GM21576 (cell line): ENCODE measurements around the gene PLA2R1.

Source experiments
- ATAC-seq: cut with Tn5 transposase; IDR thresholded peaks from one replicate; pipeline ENCODE4 v1.9.1; 2021; ENCODE audit warnings: mild to moderate bottlenecking, moderate library complexity; ENCODE audit not compliant: unreplicated experiment

Gene PLA2R1

DNA sequence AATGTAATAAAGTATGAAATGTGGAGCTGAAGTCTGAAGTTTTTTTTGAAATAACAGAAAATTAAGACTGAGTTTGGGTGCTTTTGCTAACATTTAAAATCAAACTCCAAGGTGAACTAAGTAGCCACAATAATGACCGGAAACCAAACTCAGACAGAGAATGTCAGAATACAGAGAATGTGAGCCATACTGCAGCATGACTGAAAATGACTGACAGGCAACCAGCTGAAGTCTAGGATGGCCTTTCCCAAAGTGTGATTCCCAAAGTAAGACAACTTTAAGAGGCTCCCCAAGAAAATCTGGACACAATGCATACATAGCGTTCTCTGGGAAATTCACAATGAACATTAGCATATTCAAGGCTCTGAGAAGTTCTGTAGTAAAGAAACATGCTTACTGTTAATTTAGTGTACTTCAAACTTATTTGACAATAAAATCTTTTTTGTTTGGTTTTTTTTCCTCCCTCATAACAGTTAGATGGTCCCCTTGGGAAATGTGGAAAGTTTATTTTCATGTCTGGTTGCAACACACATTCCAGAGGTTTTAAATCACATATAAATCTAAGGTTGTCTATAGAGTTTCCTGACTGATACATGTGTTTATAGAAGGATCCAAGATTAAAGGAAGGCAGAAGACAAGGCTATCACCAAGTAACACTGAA lies 28.6 kb downstream of the PLA2R1 start:
- ATAC-seq = no peak

DNA sequence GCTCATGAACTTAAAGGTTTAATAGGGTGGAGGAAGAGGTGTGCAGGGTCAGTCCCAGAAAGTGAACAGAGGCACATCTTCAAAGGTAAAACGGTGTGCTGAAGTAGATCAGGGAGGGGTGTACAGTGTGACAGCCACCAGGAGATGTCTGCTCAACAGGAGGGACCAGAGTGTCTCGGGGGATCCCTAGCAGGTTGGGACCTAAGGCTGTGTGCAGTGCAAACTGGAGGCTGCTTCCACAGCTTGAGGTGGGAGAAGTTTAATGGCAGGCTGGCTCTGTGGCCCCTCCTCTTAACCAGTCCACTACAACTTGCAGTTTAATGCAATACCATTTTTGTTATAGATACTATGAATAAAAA lies 33.2 kb downstream of the PLA2R1 start:
- no peak for ATAC-seq

DNA sequence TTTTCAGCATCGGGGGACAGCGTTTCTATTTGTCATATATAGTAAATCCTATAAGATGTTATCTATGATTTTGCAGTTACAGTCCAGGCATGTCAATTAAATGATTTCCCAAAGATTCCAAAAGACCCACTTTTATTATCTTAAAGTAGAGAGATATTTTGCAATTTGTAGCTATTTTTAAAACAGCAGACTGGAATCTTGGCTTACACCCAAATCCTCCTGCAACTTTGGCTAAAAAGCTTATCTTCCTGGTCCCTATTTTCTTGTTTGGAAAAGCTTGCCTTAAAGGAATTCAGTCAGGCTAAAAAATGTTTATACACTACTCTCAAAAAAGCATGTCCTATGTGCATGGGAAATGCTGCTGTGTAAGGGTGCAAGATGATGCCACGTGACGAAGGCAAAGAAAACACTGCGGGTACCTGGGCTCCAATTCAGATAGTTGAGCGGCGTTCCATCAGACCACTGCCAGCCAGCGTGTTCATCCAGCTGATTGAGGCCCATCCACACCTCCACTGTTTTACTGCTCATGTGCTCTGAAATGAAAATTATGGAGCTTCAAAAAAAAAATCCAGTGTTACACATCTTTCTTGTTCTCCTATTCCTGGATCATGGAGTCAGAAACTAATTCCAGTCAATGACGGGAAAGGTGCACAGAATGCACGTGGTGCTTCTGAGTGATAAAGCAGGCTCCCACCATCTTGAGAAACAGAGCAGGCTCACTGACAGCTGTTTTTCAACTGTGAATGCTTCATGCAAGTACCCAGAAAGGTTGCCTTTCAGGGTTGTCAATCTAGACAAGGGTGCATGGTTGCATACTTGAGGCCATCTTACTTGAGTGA lies 33.8 kb downstream of the PLA2R1 start:
- no peak for ATAC-seq

DNA sequence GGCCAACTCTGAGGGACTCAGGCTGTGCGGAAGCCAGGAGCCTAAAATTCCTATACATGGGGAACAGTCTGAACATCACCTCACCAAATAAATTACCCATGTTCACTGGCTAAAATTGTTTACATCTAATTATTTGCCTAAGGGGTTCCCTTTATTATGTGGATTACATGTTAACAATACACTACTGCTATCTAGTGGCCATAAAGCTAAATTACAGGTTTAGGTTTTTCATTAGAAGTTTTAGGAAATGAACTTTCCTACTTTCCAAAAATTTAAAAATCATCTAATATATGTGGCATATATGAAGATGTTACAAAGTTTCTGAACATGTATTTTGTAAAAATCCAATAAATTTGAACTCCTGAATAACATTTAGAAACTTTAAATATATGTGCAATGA lies 40.3 kb downstream of the PLA2R1 start:
- ATAC-seq = no peak

DNA sequence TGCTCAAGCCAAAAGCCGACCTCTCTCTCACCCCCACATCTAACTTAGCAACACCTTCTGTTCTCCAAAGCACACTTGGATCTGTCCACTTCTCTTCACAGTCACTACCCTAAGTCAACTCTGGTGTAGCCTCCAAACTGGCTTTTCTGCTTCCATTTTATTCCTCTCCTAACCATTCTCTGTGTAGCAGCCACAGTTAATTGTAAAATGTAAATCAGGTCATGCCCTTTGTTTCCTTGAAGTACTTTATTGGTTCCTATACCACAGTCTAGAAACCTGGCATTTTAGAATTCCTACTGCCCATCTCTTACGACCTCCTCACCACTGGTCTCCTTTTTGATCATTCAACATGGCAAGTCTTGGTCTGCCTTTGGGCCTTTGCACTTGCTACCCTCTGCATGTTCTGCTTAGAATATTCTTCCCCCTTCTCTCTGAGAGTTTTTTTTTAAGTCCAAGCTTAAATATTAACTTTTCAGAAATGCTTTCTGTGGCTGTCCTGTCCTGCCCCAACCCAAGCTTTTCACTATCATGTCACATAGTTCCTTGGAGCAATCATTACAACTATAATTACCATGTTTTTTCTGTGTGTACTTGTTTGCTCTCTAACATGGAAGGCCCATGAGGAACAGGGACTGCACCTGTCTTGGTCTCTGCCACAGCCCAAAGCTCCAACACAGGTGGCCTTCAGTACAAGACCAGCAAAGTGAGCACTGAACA lies 42.9 kb downstream of the PLA2R1 start:
- ATAC-seq = no peak

DNA sequence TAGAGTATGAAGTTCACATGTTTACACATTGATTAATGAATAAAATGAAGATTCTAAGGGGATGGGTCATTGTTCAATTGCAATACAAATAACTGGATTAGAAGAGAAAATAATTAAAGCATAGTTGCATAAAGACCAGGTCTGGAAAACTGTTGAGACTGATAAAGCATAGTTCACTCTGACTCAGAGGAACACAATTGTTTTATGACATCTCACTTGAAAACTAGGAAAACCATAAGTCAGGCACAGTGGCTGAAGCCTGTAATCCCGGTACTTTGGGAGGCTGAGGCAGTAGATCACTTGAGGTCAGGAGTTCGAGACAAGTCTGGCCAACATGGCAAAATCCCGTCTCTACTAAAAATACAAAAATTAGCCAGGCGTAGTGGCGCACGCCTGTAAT lies 46.7 kb downstream of the PLA2R1 start:
- no peak for ATAC-seq

DNA sequence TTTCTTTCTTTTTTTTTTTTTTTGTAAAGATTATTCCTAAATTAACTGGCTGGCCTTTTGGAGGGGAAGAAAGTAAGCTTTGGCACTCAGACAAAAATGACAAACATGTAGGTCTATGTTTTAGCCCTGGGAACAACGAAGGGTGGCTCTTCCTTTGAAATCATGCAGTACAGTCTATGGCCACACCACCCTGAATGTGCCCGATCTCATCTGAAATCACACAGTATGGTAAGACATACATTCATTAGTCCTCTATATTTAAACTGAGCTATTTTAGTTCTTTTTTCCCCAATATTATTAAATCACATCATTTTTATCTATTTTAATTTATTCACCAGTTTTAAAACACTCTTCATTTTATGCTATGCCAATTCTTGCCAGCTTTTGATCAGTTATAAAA lies 48.2 kb downstream of the PLA2R1 start:
- ATAC-seq = no peak

DNA sequence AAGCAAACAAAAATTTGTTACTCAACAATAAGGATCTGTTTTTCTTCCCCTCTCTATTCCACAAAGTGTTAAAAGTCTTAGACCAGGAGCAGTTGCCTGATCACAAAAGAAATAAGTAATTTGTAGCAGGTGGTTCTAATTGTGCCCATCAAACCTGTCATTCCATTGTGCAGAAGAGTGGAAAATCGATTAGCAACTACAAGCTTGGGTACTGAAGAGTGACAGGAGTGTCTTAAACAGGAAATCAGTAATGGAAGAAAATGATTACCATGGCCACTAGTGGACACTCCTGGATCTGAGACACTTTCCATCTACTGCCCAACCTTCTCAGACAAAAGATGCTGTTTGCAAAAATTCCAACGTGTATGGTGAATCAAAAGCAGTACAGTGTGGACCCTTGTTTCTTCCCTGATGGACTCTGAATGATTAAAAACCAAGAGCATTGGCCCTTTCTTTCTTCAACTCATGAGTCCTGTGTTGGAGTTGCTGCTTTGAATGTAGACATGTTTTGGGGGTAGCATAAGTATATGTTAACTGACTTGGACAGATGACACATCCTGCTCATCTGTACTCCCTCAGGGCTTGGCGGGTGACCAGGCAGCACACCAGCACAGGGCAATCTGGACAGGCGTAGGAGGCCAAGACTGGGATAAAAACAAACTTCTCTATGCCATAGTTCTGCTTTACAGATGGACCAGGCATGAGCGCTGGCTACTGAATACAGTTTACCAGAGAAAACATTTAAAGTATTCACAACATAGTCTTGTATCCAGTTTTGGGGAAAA lies 51.9 kb downstream of the PLA2R1 start:
- no peak for ATAC-seq

DNA sequence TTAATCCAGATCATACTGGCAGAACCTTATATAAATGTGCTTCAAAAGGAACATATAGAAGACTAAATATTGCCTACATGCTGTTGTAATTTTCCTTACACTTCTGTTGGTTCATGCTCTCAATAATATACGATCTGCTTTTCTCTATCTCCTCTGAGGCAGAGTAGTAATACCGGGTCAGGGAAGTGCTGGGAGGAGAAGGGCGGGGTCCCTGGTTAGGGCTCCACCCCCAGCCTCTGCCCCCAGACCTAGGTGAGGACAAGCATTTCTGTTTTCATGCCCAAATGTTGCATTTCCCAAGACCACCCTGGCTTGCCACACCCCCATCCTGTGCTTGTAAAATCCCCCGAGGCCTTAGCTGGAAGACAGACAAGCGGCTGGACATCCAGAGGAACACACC lies 55.3 kb downstream of the PLA2R1 start:
- ATAC-seq = no peak

DNA sequence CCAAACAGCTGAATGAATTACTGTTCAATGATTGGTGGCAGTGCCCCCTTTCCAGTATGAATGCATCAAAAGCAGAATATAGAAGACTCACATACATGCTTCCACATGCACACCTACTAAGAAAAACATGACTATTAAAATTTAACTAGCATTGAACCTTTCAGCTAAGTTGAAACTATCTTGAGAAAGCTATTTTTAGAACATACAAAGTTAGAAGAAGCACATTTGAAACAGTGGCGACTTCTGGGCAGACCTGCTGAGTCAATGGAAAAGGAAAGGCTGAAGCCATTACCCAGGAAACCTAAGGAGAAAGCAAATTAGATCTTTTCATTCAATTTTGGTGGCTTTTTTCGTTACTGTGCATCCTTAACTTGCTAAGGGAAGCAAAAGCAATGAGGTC lies 55.9 kb downstream of the PLA2R1 start:
- ATAC-seq = no peak

DNA sequence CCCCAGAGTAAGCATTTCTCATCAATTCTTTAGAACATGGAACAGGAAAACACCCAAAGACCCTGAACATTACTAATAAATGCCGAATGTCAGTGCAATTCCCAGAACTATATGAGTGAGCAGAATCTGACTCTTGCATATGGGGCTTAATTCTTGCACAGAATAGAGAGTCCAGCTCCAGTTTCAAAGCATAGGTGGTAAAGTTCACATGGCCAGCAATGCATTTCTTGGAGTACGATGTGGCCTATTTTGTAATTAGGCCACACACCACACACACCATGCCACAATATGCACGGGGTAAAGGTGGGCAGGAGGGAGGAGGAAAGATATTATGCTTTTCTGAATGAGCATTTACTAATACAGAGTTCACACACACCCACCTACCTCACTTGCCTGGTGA lies 56.5 kb downstream of the PLA2R1 start:
- no peak for ATAC-seq

DNA sequence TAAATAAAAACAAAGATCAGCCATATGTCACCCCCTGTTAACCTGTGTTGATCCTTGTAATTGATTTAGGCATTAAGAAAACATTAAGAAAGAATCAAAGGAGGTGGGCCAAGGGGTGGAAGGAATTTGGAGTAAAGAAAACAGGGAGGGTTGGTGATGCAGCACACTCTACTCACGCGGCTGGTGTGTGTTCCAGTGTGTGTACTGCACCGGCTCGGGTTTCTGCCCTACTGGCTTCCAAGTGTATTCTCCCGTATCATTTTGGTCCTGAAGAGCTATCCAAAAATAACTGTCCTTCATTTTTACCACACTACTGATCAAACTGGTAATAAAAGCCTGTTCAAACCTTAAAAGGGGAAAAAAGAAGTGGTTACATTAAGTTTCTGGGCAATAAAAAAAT lies 56.9 kb downstream of the PLA2R1 start:
- ATAC-seq = no peak

DNA sequence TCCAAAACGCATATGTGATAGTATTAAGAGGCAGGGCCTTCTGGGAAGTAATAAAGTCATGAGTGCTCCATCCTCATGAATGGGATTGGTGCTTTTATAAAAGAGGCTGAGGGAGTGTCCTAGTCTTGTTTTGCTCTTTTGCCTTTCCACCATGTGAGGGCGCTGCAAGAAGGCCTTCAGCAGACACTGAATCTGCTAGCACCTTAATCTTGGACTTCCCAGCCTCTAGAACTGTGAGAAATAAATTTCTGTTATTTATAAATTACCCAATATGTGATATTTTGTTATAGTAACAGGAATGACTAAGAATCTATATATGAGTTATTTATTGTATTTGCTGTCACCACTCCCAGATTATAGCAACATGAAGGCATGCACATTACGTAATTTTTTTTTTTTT lies 63.5 kb downstream of the PLA2R1 start:
- ATAC-seq = no peak

DNA sequence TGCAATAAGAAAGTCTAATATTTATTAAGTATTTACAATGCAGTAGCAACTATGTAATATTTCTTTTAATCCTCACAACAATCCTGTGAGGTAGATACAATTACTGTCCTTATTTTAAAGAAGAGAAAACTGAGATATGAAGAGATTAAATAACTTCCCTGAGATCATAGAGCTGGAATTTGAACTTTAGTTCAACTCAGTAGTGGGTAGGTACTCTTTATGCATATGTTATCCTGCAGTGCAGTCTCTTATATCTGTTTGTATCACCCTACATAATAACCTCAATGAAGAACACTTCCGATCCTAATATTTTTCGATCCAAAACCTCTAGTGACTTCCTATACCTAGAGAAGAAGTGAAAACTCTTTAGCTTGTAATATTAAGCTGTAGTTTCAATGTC lies 64.2 kb downstream of the PLA2R1 start:
- no peak for ATAC-seq

DNA sequence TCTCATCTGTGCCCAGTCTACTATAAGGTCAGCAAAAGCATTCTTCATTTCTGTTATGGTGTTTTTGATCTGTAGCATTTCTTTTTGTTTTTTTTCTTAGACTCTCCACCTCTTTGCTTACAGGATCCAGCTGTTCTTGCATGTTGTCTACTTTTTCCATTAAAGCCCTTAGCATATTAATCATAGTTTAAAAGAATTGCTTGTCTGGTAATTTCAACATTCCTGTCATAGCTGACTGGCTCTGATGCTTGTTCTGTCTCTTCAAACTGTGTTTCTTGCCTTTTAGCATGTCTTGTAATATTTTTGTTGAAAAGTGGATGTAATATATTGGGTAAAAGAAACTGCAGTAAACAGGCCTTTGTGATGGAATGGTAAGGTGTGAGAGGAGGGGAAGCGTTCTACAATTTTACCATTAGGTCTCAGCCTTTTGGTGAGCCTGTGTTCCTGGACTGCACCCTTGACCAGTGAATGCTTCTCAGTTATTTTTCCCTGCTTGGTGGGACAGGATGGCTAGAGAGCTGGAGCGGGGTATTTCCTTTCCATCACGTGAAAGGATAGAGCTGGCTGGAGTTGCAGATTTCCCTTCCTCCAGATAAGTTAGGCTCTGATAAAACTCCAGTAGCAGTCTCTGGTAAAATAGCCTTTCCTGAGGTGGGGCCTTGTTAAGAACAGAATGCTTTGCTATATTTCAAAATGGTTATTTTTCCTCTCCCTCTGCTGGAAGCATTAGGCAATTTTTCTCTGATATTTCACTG lies 65.4 kb downstream of the PLA2R1 start:
- no peak for ATAC-seq

DNA sequence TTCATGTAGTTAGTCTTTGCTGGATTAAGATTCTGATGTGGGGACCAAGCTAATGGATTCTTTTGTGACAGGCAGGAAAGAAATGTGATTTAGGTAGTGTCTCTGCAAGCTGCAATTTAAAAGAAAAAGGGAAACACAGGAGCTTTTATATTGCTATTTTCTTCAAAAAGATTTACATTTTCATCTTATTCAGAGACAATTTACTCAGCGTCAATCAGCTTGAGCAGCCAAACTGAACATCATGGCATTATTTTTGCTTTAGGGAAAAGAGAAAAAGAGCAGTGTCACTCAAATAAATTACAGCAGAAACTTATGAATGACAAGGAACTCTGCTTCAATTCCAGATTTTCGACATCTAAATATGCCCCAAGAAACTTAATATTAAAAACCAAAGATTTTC lies 67.4 kb downstream of the PLA2R1 start:
- no peak for ATAC-seq

DNA sequence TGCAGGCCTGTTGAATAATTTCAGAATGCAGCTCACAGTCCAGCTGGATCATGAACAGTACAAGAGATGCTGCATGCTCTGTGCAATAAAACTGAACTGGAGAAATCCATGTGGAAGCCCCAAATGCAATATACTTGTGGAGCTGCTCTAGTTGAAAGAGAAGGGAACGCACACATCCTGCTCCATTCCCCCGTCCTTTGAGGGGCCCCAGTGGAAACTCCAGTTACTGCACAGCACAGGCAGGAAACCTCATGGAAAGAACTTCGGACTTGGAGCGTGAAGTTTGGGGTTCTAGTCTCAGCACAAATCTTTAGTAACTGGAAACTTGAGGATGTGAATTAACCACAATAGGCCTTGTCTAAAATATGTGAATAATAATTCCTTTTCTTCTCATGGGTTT lies 73.2 kb downstream of the PLA2R1 start:
- no peak for ATAC-seq

DNA sequence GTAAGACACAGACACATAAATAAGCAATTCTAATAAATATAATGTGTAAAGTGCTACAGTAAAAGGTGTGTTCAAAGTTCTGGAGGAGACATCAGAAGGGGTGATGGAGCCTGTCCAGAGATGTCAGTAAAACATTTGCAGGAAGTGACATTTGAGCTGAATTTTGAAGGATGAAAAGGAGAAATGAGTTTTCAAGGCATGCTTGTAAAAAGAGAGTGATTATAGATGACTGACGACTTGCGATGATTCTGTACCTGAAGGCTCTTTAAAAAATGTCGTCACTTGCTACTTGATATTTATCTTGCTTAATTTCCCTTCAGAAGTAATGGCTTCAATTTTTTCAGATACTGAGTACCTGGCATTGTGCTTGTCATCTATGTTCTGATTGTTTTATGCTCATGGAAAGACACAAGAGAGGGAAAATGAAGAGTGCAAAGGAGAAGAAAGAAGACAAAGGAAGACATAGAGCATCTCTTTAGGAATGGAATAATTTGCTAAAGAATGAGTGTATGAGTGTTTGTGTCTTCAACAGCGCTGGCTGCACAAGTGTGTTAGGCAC lies 73.9 kb downstream of the PLA2R1 start:
- no peak for ATAC-seq

DNA sequence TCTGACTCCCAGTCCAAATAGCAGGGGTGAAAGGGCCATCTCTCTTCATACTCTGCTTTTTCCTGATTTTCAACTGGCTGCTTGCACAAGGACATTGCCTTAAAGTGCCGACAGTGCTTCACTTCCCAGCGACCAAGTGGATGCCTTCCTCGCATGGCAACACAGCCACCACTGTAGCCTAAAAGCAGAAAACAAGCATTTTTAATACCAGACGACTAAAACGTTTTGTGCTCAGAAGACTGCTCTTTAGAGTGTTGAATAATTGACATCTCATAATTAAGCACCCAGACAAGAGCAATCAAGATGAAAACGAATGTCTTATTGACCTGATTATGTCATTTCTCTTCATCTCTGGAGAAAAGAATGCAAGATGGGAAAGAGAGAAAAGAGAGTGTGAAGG lies 75.2 kb downstream of the PLA2R1 start:
- ATAC-seq = no peak

DNA sequence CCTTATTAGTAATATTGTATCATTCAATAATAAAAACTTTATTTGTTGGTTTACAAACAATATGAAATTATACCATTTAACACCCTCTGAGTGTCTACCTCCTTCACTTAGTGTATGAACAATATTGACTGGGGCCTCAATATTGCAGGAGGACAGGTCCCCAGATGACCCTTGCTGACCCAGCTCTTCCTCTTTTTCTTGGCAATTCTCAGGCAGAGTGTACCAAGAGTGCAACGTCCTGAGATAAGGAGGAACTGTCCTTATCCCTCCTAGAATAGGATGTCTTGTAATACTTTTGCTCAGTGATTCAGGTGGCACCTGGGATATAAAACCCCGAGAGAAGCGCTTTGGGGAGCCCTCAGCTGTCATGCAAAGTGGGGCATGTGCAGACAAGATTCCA lies 76.8 kb downstream of the PLA2R1 start:
- ATAC-seq = no peak
